NCI-H2107 treated with DMSO at 0.1 percent for 48 hours (cell line): Measurements from ENCODE around the gene RASSF8.

Experiments used
- DNase-seq: peaks from one replicate; lab custom pipeline; 2025; ENCODE audit not compliant: unreplicated experiment; lab: John Stamatoyannopoulos, UW

The RASSF8 gene

DNA sequence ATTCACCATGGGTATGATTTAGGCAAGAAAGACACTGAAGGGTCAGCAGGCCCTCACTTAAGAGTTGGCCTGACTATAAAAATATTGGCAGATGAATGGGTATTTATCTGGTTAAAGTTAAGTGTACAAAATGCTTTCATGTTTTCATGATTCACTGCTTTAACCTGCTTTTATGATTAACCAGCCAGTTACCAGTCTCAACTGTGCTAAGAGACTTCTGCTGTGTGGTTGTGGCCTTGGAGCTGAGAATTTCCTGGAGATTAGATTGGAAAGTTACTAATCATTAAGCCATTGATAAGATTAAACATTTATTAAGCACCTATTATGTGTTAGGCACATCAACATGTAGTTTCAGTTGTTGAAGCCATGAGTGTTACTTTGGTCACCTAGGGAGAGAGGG is 68.9 kb downstream of the RASSF8 start:
- DNase-seq: no peak

DNA sequence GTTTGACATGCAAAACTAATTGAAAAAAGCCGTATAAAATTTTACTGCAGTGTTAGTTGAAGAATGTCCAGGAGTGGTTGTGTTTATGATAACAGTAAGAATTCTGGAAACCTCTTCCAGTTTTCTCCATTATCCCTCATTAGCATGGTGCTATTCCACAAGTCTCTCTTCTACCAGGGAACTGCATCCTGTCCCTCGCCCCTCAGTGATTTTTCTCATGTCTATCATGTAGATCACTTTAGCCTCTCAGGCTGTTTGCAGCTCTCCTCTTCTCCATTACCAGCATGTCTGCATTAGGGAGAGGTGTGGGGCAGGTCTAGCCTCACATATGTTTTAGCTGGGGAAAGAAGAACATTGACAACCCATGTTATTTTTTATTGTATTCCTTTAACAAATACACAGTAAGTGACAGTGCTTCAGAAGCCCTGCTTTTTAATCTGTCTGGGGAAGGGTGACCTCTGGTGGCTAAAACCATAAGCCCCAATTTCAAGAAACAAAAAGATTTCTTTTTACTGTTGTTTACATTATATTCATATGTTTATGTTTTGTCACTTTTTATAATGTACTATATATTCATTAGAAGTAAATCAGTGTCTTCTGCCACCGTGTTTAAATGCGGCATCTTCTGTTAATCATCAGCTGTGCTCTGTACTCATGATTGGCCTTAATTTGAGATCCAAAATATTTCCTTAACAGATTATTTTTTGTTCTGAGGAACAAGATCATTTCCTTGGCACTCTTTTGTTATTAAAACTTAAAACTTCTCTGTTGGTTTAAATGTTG is 70.7 kb downstream of the RASSF8 start:
- no peak for DNase-seq

DNA sequence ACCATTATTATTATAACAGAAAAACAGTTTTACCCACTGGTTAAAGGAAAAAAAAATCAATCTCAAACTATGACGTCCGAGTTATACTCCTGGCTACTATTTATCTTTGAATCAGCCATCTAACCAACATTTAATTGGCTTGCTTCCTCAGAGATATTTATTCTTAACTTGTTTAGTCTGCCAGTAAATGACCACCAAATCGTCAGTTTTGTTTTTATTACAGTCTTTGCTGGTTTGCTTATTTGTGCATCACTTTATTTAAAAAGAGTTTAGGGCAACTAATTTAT is 71.2 kb downstream of the RASSF8 start:
- DNase-seq: no peak

DNA sequence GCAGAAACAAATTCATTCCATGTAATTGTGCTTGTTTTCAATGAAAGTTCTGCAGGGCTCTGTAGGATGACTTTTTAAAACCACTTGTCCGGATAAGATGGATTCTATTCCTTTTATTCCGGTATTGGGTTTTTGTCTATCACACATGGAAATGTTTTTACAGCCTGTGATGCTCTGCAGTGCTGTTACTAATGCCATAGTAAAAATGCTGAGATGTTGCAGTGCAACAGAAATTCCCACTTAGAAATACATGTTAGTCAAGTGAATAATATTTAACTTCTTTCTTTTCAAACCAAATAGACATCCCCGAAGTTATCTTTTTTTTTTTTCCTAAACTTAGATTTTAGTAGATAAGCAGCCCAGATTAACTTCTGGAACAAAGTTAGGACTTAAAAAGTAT is 71.9 kb downstream of the RASSF8 start:
- no peak for DNase-seq

DNA sequence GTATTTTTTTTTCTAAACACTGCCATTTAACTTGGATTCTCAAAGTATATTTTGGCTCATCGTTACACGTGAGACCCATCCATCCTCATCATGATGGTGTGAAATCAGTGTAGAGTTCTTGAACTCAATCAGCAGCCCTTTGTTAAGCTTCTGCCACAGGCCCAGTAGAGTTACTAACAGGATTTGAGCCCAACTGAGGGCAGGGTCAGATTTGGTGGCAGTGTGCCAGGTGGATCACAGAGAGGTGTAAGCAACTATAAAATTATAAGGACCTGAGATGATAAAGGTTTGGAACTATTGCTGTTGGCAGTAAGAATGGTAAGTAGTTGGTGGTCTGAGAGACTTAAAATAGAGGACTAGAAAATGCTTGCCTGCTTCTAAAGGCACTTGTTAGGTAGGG is 72.8 kb downstream of the RASSF8 start:
- no peak for DNase-seq

DNA sequence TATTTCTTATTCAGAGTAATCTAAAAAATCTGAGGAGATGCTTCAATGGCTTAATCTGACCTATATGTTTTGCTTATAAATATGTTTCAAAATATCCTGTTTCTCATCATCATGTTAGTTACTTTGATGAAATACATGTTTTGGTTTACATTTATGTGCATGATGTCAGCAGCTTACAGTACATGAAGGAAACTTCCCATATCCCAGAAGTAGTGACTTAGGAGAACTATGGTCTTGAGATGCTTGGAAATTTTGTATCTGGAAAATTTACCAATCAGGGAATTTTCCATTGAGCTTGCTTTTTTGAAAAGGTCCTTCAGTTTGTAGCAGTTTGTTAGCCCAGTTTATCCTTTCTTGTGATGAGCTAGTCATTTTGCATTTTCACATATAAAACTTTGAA is 73.3 kb downstream of the RASSF8 start:
- no peak for DNase-seq

DNA sequence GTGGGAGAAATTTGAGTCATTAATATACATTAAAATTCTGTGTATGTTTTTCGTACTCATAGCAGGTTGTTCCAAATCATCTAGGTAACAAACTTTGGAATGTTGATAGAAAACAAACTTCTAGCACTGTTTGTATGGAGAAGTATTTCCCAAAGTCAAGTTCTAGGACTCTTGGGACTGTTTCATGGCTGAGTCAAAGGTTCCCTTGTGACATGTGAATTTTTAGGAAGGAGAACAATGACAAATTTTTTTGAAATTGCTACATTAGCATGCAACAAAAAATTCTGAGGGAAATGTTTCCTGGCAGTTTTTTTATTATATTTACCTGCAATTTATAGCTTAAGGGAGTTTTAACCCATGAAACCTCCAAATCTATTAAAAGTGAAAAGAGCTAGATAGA is 73.8 kb downstream of the RASSF8 start:
- DNase-seq: no peak

DNA sequence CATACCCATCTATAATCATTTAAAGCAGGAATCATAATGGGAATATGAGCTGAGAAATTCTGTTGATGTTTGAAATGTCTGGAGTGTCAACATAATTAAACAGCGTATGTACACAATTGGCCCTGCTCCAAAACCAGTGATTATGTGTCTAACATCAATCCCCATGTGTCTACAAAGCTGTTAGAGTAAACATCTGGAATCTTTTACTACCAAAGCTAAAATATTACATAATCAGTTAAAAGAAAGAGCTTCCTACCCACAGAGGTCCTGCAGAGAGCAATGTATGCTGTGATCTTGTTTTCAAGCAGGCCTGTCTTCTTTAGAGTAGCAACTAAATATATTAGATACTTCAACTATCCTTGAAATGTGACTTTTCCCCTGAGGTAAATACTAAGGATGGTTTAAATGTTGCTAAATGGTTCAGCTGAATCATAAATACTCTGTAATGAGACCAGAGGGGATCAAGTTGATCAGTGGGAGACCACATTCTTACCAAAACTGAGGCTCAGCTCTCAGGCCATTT is 74.3 kb downstream of the RASSF8 start:
- no peak for DNase-seq

DNA sequence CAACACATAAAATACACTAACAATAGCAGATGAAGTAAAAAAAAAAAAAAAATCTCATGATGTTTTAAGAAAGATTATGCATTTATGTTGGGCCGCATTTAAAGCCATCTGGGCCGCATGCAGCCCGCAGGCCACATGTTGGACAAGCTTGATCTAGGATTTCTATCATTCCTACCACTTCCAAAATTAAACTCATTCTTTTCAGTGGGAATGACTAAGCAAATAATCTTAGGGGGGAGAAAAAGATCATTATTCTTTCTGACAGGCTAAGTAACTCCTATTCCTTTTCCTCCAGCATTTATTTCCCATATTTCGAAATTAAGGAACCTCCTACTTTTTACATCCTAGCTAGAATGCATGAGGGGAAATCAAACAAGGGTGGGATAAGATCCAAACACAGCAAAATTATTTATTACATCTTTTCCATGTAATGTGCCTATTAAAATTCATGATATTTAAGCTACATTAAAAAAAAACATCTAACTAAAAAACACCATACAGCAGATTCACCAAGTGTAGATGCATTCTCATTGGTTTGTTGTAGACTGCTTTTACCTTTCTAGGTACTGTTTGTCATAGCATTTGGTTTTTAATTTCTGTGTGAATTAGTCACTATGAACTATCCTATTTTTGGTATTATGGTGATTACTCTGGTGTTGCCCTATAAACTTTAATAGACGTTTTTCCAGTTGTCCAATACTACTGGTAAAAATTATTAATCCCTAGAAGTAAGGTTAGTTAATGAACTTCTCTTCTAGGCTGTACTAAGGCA is 76.1 kb downstream of the RASSF8 start:
- DNase-seq: no peak

DNA sequence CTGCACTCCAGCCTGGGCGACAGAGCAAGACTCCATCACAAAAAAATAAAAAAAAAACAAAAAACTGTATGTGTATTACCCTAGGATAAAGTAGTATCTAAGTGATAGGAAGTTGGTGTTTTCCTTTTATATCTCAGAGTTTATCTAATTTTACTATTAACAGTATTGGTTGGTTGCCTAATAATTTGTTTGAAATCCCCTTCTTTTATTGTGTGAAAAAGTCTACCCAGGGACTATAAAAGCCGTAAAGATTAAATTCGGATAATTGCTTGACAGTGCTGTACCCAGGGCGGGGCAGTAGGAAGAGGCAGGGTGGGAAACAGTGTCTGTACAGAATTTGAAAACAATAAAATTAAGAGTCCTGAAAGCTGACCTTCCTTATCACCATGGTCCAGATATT is 78.4 kb downstream of the RASSF8 start:
- DNase-seq: no peak

DNA sequence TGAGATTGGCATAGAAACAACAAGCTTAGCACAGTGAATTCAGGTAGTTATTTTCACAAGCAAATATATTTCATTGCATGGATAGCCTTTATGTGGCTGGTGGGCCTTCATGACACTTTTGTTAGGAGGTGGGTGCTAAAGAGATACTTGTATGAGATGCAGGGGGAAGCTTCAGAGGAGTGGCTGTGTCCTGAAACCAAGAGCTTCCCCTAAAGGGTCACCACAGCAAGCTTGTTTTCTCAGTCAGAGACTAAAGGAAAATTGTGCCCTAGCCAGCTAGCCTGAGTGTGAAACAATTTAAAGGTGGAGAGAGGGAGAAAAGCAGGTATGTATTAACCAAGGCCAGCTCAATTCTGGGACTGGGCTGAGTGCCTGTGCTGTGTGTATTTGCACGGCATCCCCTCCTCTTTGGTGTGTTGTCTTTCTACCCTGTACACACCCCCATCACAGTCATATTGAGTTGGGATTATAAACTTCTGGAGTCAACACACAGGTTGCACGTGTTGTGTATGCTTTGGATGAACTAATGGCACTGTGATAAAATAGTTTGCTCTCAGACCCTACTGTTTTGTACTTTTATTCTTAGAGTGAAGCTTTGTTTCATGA is 79.2 kb downstream of the RASSF8 start:
- no peak for DNase-seq

DNA sequence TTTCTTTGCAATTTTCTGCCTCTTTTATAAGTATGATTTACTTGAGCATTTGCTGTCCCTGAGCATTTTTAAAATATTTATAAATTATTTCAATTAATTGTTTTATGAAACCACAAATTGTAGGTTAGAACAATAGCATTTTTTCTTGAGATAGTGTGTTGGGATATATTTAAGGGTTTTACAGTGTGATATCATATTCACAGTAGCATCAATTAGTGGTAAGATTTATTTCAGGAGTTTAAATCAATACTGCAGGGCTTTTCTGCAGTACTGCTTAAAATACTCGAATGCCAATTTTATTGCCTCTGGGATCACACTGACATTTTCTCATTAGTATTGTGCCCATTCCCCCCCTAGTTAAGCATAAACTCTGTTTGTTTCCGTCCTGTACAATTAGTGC is 84.2 kb downstream of the RASSF8 start:
- DNase-seq: no peak

DNA sequence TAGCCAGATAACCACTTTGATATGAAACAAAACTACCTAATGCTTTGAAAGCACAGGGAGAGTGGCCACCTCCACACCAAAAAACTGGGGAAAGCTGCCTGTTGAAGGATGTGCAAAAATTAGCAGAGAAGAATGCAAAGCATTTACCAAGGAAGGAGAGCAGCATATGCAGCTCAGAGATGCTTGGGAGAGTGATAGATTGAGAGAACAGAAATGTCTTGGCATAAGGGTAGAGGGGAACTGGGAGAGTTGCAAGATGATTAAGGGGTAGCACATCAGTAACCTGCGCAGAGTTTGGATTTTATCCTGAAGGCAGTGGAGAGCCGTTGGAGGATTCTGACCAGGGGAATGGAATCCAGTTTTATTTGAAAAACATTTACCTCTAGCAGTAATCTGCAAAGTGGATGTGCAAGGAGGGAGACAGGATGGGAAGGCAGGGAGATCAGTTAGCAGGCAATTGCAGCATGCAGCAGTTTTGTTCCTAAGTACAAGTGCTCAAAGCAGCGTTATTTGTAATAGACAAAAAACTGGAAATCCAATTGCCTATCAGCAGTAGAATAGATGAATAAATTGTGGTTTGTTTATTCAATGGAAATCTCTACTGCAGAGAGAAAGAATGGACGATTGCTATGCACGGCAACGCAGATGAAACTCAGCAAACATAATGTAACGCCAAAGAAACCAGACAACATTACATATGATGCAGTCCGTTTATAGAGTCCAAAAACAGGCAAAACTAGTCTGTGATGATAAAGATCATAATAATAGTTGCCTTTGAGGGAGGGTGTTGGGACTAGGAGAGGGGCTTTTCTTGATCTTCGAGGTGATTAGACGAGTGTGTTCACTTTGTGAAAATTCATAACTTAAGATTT is 84.9 kb downstream of the RASSF8 start:
- no peak for DNase-seq

DNA sequence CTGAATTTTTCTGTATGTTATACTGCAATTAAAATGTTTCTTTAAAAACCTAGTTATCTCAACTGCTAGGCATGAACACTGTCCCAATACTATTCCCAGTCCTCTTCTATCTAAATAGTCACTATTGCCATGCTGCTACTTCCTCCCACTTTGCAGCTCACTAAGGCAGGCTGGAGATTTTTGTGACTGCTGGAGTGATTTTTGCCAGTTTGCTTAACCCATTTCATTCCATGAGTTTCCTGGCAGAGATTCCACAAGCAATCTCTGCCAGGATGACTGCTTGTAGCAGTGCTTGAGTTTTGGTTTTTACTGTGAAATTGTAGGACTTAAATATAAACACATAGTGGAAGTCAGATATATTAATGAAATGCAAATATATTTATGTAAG is 85.5 kb downstream of the RASSF8 start:
- DNase-seq: no peak

DNA sequence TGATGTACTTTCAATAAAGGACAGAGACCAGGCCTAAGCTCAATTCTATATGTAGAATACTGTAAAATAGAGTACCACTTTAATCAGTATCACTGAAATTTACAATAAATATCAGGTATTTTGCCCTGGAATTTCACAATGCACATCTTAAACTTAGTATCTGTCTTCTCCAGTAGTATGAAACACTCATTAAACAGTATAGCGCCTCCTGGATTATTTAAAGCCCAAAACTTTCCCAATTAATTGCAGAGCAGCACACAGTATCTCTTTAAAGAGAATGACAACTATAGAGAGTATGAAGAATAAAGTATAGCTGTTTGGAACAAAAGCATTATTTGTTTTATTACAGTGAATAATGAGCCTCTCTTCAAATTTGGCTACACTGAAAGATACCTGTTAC is 86.1 kb downstream of the RASSF8 start:
- DNase-seq: no peak

DNA sequence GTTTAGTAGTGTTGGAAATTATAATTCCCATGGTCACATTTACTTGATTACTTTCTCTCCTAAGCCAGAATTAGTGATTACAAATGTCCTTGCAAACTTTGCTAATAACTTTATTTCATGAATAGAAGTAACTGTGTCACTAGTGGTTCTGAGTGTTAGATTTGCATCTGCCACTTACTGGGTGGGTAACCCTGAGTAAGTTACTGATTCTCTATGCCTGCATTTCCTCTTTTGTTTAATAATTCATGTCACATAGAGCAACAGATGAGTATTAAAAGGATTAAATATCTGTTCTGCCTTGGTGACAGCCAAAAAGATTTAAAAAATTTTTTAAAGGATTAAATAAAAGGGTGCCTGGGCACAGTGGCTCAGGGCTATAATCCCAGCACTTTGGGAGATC is 87.7 kb downstream of the RASSF8 start:
- DNase-seq: no peak

DNA sequence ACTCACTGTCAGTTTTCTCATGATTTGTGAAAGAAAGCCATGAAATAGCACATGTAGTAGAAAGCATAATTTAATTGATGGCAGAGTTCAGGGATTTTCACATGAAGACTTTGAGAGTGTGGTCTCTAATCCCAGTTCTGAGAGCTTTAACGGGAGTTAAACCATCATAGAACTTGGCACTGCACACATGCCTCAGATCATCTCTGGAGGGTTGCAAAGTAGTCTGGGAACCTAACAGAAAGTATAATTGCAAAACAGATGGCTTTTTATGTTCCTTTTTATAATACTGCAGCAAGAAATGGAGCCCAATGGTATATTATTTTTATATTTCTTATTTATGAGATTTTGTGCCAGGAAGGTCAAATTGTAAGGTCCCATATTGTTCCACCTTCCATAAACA is 88.4 kb downstream of the RASSF8 start:
- no peak for DNase-seq

DNA sequence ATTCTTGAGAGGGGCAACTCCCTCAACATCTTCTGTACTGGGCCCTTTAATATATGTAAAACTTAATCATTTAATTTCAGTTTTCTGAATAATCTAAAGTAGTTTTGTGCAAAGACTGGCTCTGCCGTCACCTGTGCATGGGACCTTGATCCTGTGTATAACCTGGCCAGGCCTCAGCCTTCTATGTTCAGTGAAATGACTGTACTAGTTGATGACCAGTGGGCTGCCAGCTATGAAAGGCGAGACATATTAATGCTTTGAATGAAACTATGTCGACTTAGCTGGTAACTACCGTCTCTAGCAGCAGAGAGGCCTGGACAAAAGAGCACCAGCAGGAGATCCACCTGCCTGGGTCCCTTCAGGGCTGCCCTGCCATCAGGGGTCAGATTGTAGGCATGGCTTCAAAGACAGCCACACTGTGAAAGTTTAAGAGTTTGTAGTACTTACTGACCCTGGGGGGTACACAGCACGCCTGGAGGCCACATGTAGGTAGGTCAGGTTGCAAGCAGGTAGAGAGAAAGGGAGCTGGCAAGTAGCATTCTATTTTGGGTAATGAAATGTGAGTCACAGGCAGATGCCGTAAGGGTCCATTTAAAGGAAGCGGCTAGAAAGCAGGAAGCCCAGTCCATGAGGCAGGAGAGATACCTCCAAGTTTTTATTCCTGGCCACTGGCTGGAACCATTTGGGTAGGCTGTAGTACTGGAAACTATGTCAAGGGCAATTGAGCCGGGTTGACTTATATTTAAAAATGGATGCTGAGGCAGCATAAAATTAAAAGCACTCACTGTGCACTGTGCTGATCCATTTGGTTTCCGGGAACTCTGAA is 89.1 kb downstream of the RASSF8 start:
- DNase-seq: no peak

DNA sequence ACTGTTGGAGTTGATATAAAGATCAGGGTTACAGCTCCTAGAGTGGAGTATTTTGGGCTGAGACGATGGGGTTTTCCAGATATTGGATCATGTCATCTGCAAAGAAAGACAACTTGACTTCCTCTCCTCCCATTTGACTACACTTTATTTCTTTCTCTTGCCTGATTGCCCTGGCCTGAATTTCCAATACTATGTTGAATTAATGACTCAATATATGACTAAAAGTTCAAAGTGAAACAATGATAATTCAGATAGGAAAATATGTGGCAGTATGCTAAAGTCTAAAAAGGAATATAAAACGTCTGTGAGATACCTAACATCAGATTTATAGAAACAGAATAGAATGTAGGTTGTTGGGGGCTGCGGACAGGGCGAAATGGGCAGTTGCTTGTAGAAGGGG is 94.2 kb downstream of the RASSF8 start:
- no peak for DNase-seq

DNA sequence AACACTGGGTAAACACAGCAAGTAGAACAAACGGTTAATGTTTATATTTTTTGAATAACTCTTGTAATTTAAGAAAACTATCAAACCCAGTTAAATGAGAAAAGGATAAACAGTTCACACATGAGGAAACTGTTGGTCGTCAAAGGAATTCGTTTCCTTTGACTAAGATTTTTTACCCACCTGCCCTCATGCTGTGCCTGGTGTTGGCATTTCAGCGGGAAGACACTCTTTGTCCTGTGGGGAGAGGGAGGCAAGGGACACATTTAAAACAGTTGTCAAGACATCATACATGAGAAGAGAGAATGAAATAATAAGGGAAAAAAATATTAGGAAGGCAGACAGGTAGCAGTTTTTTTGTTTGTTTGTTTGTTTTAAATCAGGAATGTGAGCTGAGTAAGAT is 95.9 kb downstream of the RASSF8 start:
- DNase-seq: no peak
